Measurements from ENCODE around the gene CRYGB.

DNA sequence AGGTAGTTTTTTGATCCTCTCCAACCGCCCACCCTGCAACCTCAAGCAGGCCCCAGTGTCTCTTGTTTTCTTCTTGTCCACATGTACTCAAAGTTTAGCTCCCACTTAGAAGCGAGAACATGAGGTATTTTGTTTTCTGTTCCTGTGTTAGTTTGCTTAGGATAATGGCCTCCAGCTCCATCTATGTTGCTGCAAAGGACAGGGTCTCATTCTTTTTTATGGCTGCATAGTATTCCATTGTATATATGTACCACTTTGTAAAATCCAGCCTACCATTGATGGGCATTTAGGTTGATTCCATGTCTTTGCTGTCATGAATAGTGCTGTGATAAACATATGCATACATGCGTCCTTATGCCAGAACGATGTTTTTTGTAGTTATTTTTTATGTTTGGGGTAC, 18.9 kb downstream of the CRYGB start:
- TF ChIP-seq, protein P1, sequence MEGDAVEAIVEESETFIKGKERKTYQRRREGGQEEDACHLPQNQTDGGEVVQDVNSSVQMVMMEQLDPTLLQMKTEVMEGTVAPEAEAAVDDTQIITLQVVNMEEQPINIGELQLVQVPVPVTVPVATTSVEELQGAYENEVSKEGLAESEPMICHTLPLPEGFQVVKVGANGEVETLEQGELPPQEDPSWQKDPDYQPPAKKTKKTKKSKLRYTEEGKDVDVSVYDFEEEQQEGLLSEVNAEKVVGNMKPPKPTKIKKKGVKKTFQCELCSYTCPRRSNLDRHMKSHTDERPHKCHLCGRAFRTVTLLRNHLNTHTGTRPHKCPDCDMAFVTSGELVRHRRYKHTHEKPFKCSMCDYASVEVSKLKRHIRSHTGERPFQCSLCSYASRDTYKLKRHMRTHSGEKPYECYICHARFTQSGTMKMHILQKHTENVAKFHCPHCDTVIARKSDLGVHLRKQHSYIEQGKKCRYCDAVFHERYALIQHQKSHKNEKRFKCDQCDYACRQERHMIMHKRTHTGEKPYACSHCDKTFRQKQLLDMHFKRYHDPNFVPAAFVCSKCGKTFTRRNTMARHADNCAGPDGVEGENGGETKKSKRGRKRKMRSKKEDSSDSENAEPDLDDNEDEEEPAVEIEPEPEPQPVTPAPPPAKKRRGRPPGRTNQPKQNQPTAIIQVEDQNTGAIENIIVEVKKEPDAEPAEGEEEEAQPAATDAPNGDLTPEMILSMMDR (IDR thresholded peaks at IDR 0.05; ENCODE audit: insufficient read depth, low read length, poor library complexity, severe bottlenecking) = no peak
- no peak for TF ChIP-seq EZH2phosphoT487 (conservative IDR thresholded peaks at IDR 0.05; ENCODE audit: low read length)

Data from SU-DHL-6 (cell line).